Body of pancreas (tissue), 4 donors: Measurements from ENCODE around the gene EWSR1. TPM values are rescaled to one million over a fixed set of nuclear protein-coding genes. Genes with fewer than 3 reads are reported as not detected.
A peak's percentile ranks its signal among the peaks of the same experiment; 100 is the strongest.

Experiments used
- ATAC-seq: fragments of 150-250 bp; one replicate; pipeline ENCODE4 v1.9.1; 2016
- DNase-seq, 4 donors: peaks; one replicate each; pipeline ENCODE4 v3.0.0-alpha.2; 2019
- H3K27ac ChIP-seq, 4 donors: fragments of 200-600 bp; sonication (generic); 1 replicate in 3 of 4; 2 replicates in 1 of 4; pipeline versions ENCODE4 v1.5.1 to v1.6.1; 2016 to 2019; ENCODE audit warnings: mild to moderate bottlenecking in 1 of 4, mixed read lengths in 1 of 4, moderate library complexity in 1 of 4
- H3K27me3 ChIP-seq, 2 donors: fragments of 200-600 bp; sonication (generic); one replicate each; pipeline ENCODE4 v1.6.0; 2016; ENCODE audit warnings: mild to moderate bottlenecking in 1 of 2
- H3K36me3 ChIP-seq, 2 donors: fragments of 200-600 bp; sonication (generic); replicated peaks in 1 of 2; 2 replicates each; pipeline ENCODE4 v1.5.1; 2016; ENCODE audit warnings: low read depth in 2 of 2; ENCODE audit not compliant: insufficient read depth in 1 of 2
- H3K4me1 ChIP-seq: fragments of 200-600 bp; sonication (generic); one replicate; pipeline ENCODE4 v1.6.0; 2016
- H3K4me3 ChIP-seq, 2 donors: fragments of 200-600 bp; sonication (generic); 1 replicate in 1 of 2; 2 replicates in 1 of 2; pipeline ENCODE4 v1.5.1; 2016 to 2019
- H3K9me3 ChIP-seq, 3 donors: fragments of 200-600 bp; sonication (generic); 1 replicate in 2 of 3; 2 replicates in 1 of 3; pipeline ENCODE4 v1.5.1; 2016
- CTCF ChIP-seq, 7 experiments: fragments of 450-650 bp in 4 of 7; fragments of 200-600 bp in 3 of 7; sonication (generic) in 3 of 7; IDR thresholded peaks; one replicate each; pipeline ENCODE4 v1.5.1; 2016 to 2019; ENCODE audit warnings: antibody characterized with exemption in 7 of 7
- POLR2A ChIP-seq, 3 donors: fragments of 450-650 bp; IDR thresholded peaks; one replicate each; pipeline ENCODE4 v1.6.1; 2016; ENCODE audit warnings: antibody characterized with exemption in 3 of 3, mild to moderate bottlenecking in 2 of 3
- WGBS, 2 donors: methylation state at CpG; one replicate each; pipeline ENCODE4 v1.1.5; 2017; 5-methylcytosine and 5-hydroxymethylcytosine counted together
- intact Hi-C: fragments of 100-400 bp; cut with DNase I; formaldehyde crosslinking; loops from one replicate; pipeline ENCODE4 v1.15.1; 2023
- total RNA-seq, 2 donors: library from RNA; depleted of rRNA; stranded (reverse); fragments of >200 nt; gene quantifications; one replicate each; pipeline ENCODE4 v1.1.0, GENCODE V29; 2016

EWSR1 gene
- total RNA-seq, 2 donors from 2014 or later: 142 to 175 TPM

- Histone ChIP-seq H3K9me3 (no peaks in the 10 kb centered on the region), H3K4me3 (no peak overlapping the region), H3K27ac (peak overlapping the region in 2 of 4 donors; percentile 49 to 50), H3K27me3 (peaks cover 0 to 13% of the 10 kb centered on the region in 2 donors), H3K36me3 (no peaks in the 10 kb centered on the region), H3K4me1 (peaks cover 71% of the 10 kb centered on the region)
- no peak for ATAC-seq
- intact Hi-C loops: no loop called here
- WGBS, 2 donors: 62 to 79% methylated on average over 9 to 19 of the region's 21 CpGs
- TF ChIP-seq CTCF (IDR thresholded peaks at IDR 0.05) (no peak), POLR2A (IDR thresholded peaks at IDR 0.05) (no peak)
- peak; percentile 54 to 77 (median 72) for DNase-seq
These were observed 41.4 kb downstream of the EWSR1 start for GRCh38 chr22:29309332-29310064.

- DNase-seq: peak in 1 of 4 donors; percentile 32
- WGBS, 2 donors: 66 to 72% methylated on average over 9 to 25 of the region's 28 CpGs
- Histone ChIP-seq H3K27ac (peak overlapping the region in 3 of 4 donors; percentile 4 to 58 (median 50)), H3K4me1 (peaks cover 79% of the 10 kb centered on the region), H3K9me3 (no peaks in the 10 kb centered on the region), H3K27me3 (peaks cover 0 to 20% of the 10 kb centered on the region in 2 donors), H3K4me3 (no peak overlapping the region), H3K36me3 (no peaks in the 10 kb centered on the region)
- no peak for ATAC-seq
- TF ChIP-seq CTCF (IDR thresholded peaks at IDR 0.05) (no peak), POLR2A (IDR thresholded peaks at IDR 0.05) (no peak)
- intact Hi-C loops: no loop called here
These were observed 42.2 kb downstream of the EWSR1 start for GRCh38 chr22:29310065-29310862.

GRCh38 chr22:29310863-29311339, 42.8 kb downstream of the EWSR1 start:
- DNase-seq (peak; percentile 97 to 98 (median 97)), ATAC-seq (peak; percentile 78)
- Histone ChIP-seq H3K4me3 (no peak overlapping the region), H3K4me1 (peaks cover 84% of the 10 kb centered on the region), H3K27me3 (peaks cover 0 to 23% of the 10 kb centered on the region in 2 donors), H3K9me3 (no peaks in the 10 kb centered on the region), H3K27ac (peak overlapping the region in 3 of 4 donors; percentile 4 to 58 (median 47)), H3K36me3 (no peaks in the 10 kb centered on the region)
- intact Hi-C loops: no loop called here
- TF ChIP-seq POLR2A (IDR thresholded peaks at IDR 0.05) (no peak), CTCF (IDR thresholded peaks at IDR 0.05) (no peak)
- 0 to 18% methylated on average over 2 to 13 of the region's 18 CpGs for WGBS, 2 donors

- TF ChIP-seq CTCF (IDR thresholded peaks at IDR 0.05) (no peak), POLR2A (IDR thresholded peaks at IDR 0.05) (no peak)
- DNase-seq (no peak), ATAC-seq (no peak)
- 74 to 86% methylated on average over 27 to 43 of the region's 50 CpGs for WGBS, 2 donors
- no peak overlapping the region for H3K4me3 ChIP-seq
- peaks cover 78% of the 10 kb centered on the region for H3K4me1 ChIP-seq
- H3K27ac ChIP-seq: peak overlapping the region in 2 of 4 donors; percentile 33 to 58
- intact Hi-C loops: no loop called here
- H3K27me3 ChIP-seq: peaks cover 0 to 25% of the 10 kb centered on the region in 2 donors
- no peaks in the 10 kb centered on the region for H3K9me3 ChIP-seq
- H3K36me3 ChIP-seq: no peaks in the 10 kb centered on the region
These were observed 43.6 kb downstream of the EWSR1 start for GRCh38 chr22:29311464-29312217.
